A549 (cell line): ENCODE data around the gene OLFML3.

Source experiments
- CEBPB ChIP-seq, 2 experiments: fragments of >200 bp in 1 of 2; sonication (Bioruptor Twin) in 1 of 2; formaldehyde crosslinking in 1 of 2; IDR thresholded peaks; 2 replicates each; pipeline ENCODE4 v1.6.1; 2012 to 2016
- EP300 ChIP-seq, 2 experiments: fragments of >200 bp; sonication (Bioruptor Twin); formaldehyde crosslinking; IDR thresholded peaks; 2 replicates in 1 of 2; 3 replicates in 1 of 2; pipeline ENCODE4 v1.6.1; 2016 to 2017
- RAD21 ChIP-seq, 2 experiments: fragments of >200 bp in 1 of 2; sonication (Bioruptor Twin) in 1 of 2; formaldehyde crosslinking in 1 of 2; IDR thresholded peaks in 1 of 2; conservative IDR thresholded peaks in 1 of 2; 2 replicates in 1 of 2; 3 replicates in 1 of 2; pipeline ENCODE4 v1.6.1; 2012 to 2018; ENCODE audit warnings: inconsistent platforms in 1 of 2
- TF ChIP-seq, protein P1 (sequence below): fragments of >200 bp; sonication (Bioruptor Twin); formaldehyde crosslinking; IDR thresholded peaks from 3 replicates; pipeline ENCODE4 v1.5.1; 2016
- TF ChIP-seq, protein P2 (sequence below): fragments of 450-650 bp; IDR thresholded peaks from 2 replicates; pipeline ENCODE4 v1.6.1; 2014; ENCODE audit warnings: antibody characterized with exemption

DNA sequence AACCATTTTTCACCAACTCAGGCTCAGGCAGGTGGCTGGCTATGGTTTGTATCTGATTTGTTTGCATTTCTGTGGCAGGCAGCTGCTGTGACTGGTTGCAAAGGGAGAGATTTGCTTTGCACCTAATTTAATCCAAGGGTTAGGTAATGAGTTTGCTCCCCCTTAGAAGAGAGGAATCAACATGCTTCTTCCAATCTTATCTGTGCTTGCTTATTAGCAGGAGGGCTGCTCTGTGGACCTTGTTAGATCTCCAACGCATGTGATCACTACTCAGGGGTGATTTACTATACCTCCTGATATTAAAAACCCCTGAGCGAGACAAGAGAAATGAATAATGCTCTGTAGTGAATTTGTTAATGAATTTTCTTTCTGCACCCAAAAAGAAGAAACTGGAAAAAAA is 20.5 kb downstream of the OLFML3 start:
- TF ChIP-seq EP300 (IDR thresholded peaks at IDR 0.05) (no peak), CEBPB (IDR thresholded peaks at IDR 0.05) (no peak), RAD21 (conservative IDR thresholded peaks at IDR 0.05 in 1 of 2, IDR thresholded peaks at IDR 0.05 in 1 of 2) (no peak)
- TF ChIP-seq, protein P1, sequence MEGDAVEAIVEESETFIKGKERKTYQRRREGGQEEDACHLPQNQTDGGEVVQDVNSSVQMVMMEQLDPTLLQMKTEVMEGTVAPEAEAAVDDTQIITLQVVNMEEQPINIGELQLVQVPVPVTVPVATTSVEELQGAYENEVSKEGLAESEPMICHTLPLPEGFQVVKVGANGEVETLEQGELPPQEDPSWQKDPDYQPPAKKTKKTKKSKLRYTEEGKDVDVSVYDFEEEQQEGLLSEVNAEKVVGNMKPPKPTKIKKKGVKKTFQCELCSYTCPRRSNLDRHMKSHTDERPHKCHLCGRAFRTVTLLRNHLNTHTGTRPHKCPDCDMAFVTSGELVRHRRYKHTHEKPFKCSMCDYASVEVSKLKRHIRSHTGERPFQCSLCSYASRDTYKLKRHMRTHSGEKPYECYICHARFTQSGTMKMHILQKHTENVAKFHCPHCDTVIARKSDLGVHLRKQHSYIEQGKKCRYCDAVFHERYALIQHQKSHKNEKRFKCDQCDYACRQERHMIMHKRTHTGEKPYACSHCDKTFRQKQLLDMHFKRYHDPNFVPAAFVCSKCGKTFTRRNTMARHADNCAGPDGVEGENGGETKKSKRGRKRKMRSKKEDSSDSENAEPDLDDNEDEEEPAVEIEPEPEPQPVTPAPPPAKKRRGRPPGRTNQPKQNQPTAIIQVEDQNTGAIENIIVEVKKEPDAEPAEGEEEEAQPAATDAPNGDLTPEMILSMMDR = no peak
- TF ChIP-seq, protein P2, sequence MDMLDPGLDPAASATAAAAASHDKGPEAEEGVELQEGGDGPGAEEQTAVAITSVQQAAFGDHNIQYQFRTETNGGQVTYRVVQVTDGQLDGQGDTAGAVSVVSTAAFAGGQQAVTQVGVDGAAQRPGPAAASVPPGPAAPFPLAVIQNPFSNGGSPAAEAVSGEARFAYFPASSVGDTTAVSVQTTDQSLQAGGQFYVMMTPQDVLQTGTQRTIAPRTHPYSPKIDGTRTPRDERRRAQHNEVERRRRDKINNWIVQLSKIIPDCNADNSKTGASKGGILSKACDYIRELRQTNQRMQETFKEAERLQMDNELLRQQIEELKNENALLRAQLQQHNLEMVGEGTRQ = no peak
